GM18909 (cell line): Measurements from ENCODE around the gene HBA1.
"Not testable (repeated sequence)": the region's sequence is repeated elsewhere in the genome, so short reads cannot be mapped to it uniquely, and the experiment has no call there.

ENCODE experiments used
- ATAC-seq: cut with Tn5 transposase; IDR thresholded peaks from one replicate; pipeline ENCODE4 v1.9.1; 2021; ENCODE audit warnings: mild to moderate bottlenecking; ENCODE audit not compliant: unreplicated experiment, poor library complexity

Gene HBA1

GRCh38 chr16:173928-174769, 2.3 kb upstream of the HBA1 start:
- not testable (repeated sequence) for ATAC-seq

GRCh38 chr16:175011-175949, 1.2 kb upstream of the HBA1 start:
- no peak for ATAC-seq

GRCh38 chr16:176006-176405, 474 bp upstream of the HBA1 start:
- ATAC-seq: not testable (repeated sequence)

GRCh38 chr16:177394-177822, 928 bp downstream of the HBA1 start:
- ATAC-seq: no peak

GRCh38 chr16:177981-178667, 1.6 kb downstream of the HBA1 start:
- no peak for ATAC-seq

- no peak for ATAC-seq
Observed at GRCh38 chr16:178668-179015, 2.2 kb downstream of the HBA1 start.

- ATAC-seq: no peak
Observed at GRCh38 chr16:179211-180092, 3.0 kb downstream of the HBA1 start.

GRCh38 chr16:180101-180675, 3.7 kb downstream of the HBA1 start, which contains the start of gene HBQ1:
HBQ1 (plus strand) TSS chr16:180459; CDS start chr16:180487, 28 bp downstream.
- ATAC-seq: no peak

GRCh38 chr16:180681-181564, 4.4 kb downstream of the HBA1 start:
- peak; percentile 51 for ATAC-seq

GRCh38 chr16:181565-182021, 5.1 kb downstream of the HBA1 start:
- ATAC-seq: no peak

- ATAC-seq: no peak
Observed at GRCh38 chr16:183005-183404, 6.5 kb downstream of the HBA1 start.

GRCh38 chr16:185213-185612, 8.7 kb downstream of the HBA1 start:
- no peak for ATAC-seq

- ATAC-seq: no peak
Observed at GRCh38 chr16:185691-186090, 9.2 kb downstream of the HBA1 start.

GRCh38 chr16:187330-187729, 10.8 kb downstream of the HBA1 start:
- ATAC-seq: no peak

GRCh38 chr16:188674-189073, 12.2 kb downstream of the HBA1 start:
- ATAC-seq: no peak

- ATAC-seq: no peak
Observed at GRCh38 chr16:189604-190186, 13.2 kb downstream of the HBA1 start.

- ATAC-seq: no peak
Observed at GRCh38 chr16:191831-192230, 15.4 kb downstream of the HBA1 start.

- no peak for ATAC-seq
Observed at GRCh38 chr16:192686-193085, 16.2 kb downstream of the HBA1 start.
